Activated CD4-positive, alpha-beta T cell treated with anti-CD3 and anti-CD28 coated beads for 24 hours (primary cell): Measurements from ENCODE around the gene SLC43A2.
"Not testable (repeated sequence)": the region's sequence is repeated elsewhere in the genome, so short reads cannot be mapped to it uniquely, and the experiment has no call there.

Experiments used
- DNase-seq, 2 donors: peaks; one replicate each; pipeline ENCODE4 v3.0.0-alpha.2; 2020; ENCODE audit warnings: low read depth in 2 of 2

SLC43A2 gene

GRCh38 chr17:1627982-1628855, at the start of gene SLC43A2:
Gene SLC43A2 (minus strand): TSS chr17:1628834. CDS start chr17:1627874, 960 bp downstream.
- DNase-seq: peak; percentile 54 to 60

- DNase-seq: no peak
These were observed 47.8 kb upstream of the SLC43A2 start for GRCh38 chr17:1676401-1676800.

GRCh38 chr17:1673041-1673785, 44.6 kb upstream of the SLC43A2 start:
- DNase-seq: no peak

- DNase-seq: not testable (repeated sequence)
These were observed 35.3 kb upstream of the SLC43A2 start for GRCh38 chr17:1663934-1664333.

- no peak for DNase-seq
These were observed 32.4 kb upstream of the SLC43A2 start for GRCh38 chr17:1661045-1661444.

- DNase-seq: no peak
These were observed 29.5 kb upstream of the SLC43A2 start for GRCh38 chr17:1658100-1658499.

- DNase-seq: no peak
These were observed 25.1 kb upstream of the SLC43A2 start for GRCh38 chr17:1653735-1654134.

GRCh38 chr17:1652794-1653193, 24.2 kb upstream of the SLC43A2 start:
- DNase-seq: not testable (repeated sequence)

GRCh38 chr17:1651559-1651844, 22.9 kb upstream of the SLC43A2 start:
- no peak for DNase-seq

GRCh38 chr17:1650731-1651558, 22.3 kb upstream of the SLC43A2 start:
- no peak for DNase-seq

GRCh38 chr17:1649844-1650501, 21.3 kb upstream of the SLC43A2 start, which contains the start of gene RILP:
Gene RILP (minus strand): TSS chr17:1649866. CDS start chr17:1649804, 62 bp downstream.
- peak in 1 of 2 donors; percentile 18 for DNase-seq

- DNase-seq: peak; percentile 85 to 87
These were observed 20.6 kb upstream of the SLC43A2 start for GRCh38 chr17:1648963-1649843.

GRCh38 chr17:1648173-1648962, 19.7 kb upstream of the SLC43A2 start:
- peak in 1 of 2 donors; percentile 12 for DNase-seq

GRCh38 chr17:1647802-1648171, 19.2 kb upstream of the SLC43A2 start:
- DNase-seq: no peak

GRCh38 chr17:1646199-1646875, 17.7 kb upstream of the SLC43A2 start:
- no peak for DNase-seq

GRCh38 chr17:1645207-1646171, 16.9 kb upstream of the SLC43A2 start, which contains the start of gene SCARF1:
Gene SCARF1 (minus strand): TSS chr17:1645732. CDS start chr17:1645697, 35 bp downstream.
- no peak for DNase-seq

- DNase-seq: peak in 1 of 2 donors; percentile 11
These were observed 16.0 kb upstream of the SLC43A2 start for GRCh38 chr17:1644493-1645206.
